GM19193 (cell line): Measurements from ENCODE around the gene TASP1.

Experiments used
- POLR2A ChIP-seq: IDR thresholded peaks from 4 replicates; pipeline ENCODE4 v1.6.1; 2011; ENCODE audit not compliant: insufficient read depth, insufficient read length; ENCODE audit errors: extremely low read depth

The TASP1 gene

DNA sequence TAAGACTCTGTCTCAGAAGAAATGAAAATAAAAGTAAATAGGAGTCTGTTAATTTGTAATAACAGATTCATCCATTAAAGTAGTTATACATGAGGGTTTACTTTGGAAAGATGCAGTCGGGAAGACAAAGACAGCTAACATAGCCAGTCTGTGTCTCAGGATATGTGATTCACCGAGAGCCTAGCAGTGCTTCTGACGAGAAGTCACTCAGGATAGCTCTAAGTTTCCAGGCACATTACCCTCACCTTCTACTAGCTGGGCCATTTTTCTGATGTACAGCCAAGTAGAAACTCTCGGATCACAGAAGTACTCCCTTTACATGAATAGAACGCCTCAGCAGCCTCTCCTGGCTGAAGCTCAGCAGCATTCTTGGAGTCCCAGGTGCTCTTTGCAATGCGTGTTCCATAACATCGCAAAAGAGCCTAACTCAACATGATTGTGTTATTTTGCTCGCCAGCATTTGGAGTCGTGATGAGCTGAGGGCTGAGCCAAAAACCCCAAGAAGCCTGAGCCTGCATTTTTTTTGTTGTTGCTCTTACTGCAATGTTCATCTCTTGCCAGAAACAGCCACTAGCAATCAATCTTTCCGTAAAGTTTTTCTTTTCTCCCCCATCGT is 22.4 kb upstream of the TASP1 start:
- TF ChIP-seq POLR2A, result no peak

DNA sequence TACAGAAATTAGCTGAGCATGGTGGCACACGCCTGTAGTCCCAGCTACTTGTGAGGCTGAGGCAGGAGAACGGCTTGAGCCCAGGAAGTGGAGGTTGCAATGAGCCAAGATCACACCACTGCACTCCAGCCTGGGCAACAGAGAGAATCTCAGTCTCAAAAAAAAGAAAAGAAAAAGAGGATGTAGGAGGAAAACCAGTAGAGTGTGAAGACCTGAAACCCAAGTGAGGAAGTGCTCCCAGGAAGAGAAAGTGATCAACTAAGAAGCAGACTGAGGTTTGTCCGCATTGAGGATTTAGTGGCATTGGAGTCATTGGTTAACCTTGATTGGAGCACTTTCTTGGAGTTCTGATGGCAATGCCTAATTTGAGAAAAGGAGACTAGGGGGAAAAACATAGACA is 20.6 kb upstream of the TASP1 start:
- TF ChIP-seq POLR2A, result no peak

DNA sequence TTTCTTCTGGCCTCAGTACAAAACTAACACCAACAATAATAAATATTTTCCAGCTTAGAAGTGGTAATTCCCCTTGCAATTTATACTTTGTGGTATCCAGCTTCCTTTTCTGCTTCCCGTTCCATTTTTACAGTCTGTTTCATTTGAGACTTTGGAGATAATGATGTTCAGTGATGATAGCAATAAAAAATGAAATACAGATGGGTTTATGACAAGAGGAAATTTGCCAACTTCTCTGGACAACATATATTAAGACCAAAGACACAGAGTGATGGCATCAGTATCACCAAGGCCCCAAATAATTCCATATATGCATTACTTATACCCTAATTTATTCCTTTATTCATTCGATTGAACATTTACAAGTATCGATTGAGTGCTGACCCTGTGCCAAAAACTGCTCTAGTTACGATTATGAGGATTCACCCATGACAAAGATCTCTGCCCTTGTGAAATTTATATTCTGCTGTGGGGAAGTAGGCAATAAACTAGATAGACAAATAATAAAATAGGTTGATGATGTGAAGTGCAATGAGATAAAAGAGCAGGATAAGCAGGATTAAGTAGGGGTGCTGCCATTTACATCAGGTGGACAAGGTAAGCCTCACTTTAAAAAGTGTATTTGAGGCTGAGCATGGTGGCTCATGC is 18.1 kb upstream of the TASP1 start:
- TF ChIP-seq POLR2A, result no peak

DNA sequence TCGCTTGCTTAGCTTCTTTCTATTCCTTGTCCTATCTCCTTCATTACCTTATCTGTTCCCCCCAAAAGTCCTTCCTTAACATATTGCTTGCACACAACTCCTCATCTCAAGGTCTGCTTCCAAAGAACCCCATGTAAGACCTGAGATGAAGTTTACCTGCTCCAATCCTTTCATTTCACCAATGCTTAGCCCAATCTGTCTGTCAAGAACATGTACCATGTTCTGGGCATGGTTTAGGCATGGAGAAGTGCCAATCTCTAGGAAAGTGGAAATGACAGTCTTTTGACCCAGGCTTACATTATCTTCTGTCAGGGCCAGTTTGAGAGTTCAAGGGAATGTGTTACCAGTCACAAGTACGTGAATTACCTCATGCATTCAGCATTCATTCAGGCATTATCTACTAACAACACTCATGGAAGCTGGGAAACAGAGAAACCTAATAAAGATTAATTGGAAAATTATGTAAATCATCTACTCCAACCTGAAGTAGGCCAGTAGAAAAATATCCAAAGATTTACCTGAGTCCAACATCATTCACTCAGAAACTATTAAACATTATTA is 15.8 kb upstream of the TASP1 start:
- no peak for TF ChIP-seq POLR2A

DNA sequence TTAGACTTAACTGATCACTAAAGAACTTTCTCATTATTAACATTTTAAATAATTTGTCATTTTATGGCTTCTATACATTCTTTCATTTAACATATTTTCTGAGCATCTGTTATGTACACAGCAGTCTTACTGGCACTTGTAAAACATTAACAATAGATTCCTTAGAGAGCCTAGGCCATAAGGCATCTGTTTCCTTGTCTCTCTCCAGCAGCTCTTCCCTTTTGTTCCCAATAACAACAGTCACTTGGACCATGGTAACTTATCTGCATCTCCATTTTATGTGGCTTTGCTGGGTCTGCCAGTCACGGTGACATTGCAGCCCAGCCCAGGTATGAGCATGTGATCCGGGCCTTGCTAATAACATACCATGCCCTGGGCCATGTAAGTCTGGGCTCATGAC is 11.7 kb upstream of the TASP1 start:
- no peak for TF ChIP-seq POLR2A

DNA sequence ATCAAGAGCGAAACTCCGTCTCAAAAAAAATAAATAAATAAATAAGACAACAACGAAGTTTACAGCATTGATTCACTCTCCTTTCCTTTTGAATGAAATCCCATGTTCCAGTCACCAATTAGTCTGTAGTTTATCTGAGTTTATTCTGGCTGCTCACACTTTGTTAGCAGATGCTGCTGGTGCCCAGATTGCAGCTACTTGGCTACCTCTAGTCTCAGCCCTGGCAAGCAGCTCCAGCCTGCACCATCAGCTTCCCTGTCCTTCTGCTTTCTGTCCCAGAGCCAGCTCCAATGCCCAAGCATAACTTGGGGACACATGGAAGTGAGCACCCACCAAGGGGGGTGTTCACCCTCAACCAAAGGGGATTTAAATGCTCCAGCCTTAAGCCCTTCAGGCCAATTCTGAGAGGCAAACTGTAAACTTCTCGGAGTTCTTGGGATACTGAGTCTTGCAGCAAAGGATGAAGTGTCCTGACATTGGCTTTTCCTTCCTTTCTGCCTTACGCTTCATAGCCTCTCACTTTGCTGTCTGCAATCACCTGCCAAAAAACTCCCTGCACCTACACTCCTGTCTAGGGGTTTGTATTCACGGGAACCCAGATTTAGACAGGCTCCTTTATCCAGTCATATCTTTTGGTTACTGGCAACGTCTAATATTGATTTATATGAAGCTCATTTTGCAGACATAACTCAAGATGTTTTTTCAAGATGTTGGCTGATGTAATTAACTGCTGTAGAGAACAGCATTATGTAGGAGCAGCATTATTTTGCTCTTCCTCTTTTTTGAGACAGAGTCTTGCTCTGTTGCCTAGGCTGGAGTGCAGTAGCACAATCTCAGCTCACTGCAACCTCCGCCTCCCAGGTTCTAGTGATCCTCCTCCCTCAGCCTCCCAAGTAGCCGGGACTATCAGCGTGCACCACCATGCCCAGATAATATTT is 9.8 kb upstream of the TASP1 start:
- TF ChIP-seq POLR2A, result no peak

DNA sequence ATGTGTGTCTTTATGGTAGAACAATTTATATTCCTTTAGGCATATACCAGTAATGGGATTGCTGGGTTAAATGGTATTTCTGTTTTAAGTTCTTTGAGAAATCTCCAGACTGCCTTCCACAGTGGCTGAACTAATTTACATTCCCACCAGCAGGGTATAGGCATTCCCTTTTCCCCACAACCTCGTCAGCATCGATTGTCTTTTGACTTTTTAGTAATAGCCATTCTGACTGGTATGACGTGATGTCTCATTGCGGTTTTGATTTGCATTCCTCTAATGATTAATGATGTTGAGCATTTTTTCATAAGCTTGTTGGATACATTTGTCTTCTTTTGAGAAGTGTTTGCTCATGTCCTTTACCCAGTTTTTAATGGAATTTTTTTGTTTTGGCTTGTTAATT is 5.3 kb upstream of the TASP1 start:
- TF ChIP-seq POLR2A, result no peak

DNA sequence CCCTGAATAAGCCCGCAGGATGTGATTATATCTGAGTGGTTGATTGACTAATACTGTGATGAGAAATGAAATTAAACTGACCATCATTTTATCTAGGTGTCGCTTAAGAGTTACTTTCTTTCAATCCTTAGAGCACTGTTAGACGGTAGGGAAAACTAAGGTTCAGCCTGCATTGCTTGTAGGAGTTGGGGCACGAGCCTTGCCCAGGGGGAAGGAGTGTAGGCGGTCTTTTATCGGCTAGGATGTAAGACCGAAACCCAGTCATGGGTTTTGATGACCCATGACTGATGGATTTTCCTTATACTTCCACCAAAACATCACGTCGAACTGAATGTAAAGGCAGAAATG is 392 bp upstream of the TASP1 start:
- no peak for TF ChIP-seq POLR2A

DNA sequence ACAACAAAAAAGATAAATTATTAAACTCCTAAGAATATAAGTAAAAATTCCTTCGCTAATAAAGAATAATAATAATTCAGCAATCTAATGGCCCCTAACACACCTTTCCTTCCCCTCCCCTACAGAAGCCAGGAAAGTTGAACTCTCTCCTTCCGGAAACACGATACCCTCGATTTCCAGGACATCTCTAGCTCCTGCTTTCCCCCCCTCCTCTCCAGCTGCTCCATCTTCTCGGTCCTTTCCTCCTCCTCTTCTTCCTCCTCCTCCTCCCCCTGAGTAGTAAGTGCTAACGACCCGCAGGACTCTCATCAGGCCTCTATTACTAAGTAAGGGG is 603 bp downstream of the TASP1 start:
- TF ChIP-seq POLR2A, result no peak

DNA sequence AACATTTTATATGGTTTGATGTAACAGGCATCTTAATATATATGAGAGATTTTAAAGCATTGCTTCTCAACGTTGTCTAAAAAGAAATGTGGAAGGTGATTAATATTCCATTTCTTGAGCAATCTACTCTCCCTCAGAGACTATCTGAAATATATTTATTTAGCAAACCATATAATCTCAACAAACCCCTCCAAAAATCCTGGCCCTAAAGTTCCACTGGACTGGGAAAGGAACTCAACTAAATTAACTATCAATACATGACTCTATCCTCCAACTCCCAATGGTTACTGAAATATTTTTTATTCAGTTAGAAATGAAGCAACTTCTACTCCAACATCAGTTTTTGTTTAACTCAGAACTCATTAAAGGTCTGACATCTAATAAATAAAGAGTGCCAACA is 6.3 kb downstream of the TASP1 start:
- TF ChIP-seq POLR2A, result no peak

DNA sequence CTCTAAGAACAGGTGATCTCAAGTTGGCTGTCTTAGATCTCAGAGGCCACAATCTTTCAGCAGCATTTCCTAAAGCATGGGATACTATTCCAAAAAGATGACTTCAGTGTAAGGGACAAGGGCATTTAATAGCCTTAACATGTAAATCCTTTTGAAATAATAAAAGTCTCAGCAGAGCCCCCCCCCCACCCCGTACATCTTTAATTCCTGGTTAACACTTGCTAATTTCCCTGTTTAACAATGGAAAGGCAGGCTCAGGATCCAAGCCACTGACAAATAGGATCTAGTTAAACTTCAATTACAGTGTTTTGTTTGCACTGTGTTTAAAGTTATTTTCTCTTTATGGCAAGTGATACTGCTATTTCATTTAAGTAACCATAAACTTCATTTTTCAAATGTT is 12.0 kb downstream of the TASP1 start:
- no peak for TF ChIP-seq POLR2A

DNA sequence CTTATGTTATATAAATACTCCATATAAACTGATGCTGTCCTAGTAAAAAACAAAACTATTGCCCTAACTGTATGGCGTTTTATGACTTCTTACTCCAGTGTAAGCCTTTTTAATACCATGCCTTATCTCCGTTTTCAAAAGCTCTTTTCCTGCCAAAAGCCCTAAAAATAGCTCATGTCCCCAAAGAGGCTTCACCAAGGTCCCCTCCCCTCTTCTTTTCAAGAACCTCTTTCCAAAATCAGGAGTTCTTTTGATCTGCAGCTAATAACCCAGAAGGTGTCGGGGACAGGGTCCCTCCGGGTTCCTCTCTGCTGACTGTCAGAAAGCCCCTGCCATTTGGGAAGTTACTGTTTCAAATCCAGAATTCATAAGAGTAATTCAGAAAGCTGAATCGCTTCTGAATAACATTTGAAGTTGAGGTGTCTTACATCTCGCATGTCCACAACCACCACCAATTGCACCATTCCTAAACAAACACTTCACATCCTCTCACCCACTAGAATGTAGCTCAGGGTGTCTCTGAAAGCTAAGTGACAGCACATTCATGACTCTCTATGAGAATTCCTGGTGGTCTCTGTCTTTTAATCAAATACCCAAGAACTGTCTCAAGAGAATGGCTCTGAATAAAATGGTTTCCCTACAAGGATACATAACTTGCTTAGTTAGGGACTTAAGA is 13.3 kb downstream of the TASP1 start:
- no peak for TF ChIP-seq POLR2A

DNA sequence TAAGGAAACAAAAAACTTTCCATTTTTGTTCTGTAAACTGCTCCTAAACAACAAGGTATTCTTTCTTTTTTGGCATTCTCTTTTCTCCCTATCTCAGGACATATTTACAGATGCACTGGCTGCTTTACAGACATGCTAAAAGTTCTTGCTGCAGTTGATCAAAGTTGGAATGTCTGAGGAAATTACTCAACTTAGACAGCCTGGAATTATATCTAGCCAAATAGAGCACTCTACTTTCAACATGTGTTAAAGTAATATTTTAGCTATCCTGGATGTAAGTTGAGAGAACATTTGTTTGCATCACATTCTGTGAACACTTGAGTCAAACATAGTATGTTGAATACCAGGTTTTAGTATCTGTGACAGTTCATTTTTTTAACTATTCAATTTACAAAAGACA is 24.8 kb downstream of the TASP1 start:
- no peak for TF ChIP-seq POLR2A

DNA sequence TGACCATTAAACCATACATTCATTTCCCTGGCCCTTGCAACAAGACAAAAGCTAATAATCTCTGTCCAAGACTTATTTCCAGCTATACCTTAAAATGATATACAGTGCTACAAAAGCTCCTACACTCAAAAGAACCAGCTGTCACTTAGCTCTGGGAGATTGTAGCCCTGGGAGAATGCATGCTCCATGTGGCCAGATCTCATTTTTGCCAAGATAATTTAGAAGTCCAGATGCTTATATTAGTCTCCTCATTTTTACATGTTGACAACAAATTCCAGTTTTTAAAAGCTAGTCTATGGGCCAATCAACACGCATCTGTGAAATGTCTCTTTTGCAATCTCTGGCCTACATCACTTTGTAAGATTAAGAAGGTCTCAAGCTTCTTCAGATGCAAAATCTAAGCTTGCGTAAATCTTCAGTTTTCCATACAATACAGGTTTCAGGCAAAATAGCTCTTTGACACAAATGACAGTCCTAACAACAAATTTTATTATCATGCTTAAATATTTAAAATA is 27.1 kb downstream of the TASP1 start:
- TF ChIP-seq POLR2A, result no peak

DNA sequence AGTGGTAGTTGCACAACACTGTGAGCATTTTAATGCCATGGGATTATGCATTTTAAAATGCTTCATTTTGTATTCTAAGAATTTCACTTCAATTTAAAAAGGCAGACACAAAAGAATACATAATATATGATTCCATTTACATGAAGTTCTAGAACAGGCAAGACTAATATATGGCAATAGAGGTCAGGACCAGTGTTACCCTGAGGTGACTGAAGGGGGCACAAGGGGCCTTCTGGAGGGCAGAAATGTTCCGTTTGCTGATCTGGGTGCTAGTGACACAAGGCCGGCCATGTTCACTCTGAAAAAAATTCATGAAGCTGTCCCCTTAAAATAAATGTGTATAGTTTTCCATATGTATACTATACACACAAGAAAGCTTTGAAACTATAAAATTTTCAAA is 28.5 kb downstream of the TASP1 start:
- no peak for TF ChIP-seq POLR2A
